Endothelial cell of umbilical vein (primary cell): ENCODE measurements around the gene LGALS3BP. TPM values are rescaled to one million over a fixed set of nuclear protein-coding genes. Genes with fewer than 3 reads are reported as not detected.

ENCODE experiments used
- BruUV-seq: library from RNA; stranded (reverse); fragments of 400-500 nt; replicated peaks from 2 replicates; lab custom pipeline; 2021; lab: Mats Ljungman, UMichigan
- CTCF ChIA-PET: fragments of 300-600, 350-600 bp; sonication (Branson Sonifier 250); formaldehyde crosslinking; loops from one replicate; lab custom pipeline; 2021; ENCODE audit warnings: antibody characterized with exemption, inconsistent platforms; lab: Charles Lee
- POLR2A ChIA-PET: fragments of 300-600, 350-600 bp; sonication (Branson Sonifier 250); formaldehyde crosslinking; loops from one replicate; lab custom pipeline; 2021; ENCODE audit warnings: antibody characterized with exemption, inconsistent platforms; lab: Charles Lee
- DNase-seq: peaks from one replicate; pipeline ENCODE4 v3.0.0-alpha.2; 2011; ENCODE audit warnings: low read depth, low spot score
- FAIRE-seq: peaks from 2 replicates; lab custom pipeline; 2011; peaks lifted over from hg19 to GRCh38; lab: Jason Lieb, UNC
- H2AFZ ChIP-seq: 2 replicates; pipeline ENCODE4 v1.6.0; 2012; ENCODE audit warnings: low read depth, low read length, control low read depth, inconsistent platforms
- H3K27ac ChIP-seq: 2 replicates; pipeline ENCODE4 v1.5.1; 2011; ENCODE audit warnings: low read depth, mild to moderate bottlenecking, control low read depth, low read length, moderate library complexity; ENCODE audit not compliant: insufficient read depth
- H3K27me3 ChIP-seq, 2 experiments: 2 replicates each; pipeline versions ENCODE4 v1.6.0 to v1.6.1; 2011; ENCODE audit warnings: low read length in 2 of 2, mixed read lengths in 1 of 2; ENCODE audit not compliant: control insufficient read depth in 2 of 2, insufficient read depth in 2 of 2
- H3K36me3 ChIP-seq, 2 experiments: 2 replicates in 1 of 2; 3 replicates in 1 of 2; pipeline ENCODE4 v1.5.1; 2011; ENCODE audit warnings: low read length in 2 of 2, mild to moderate bottlenecking in 1 of 2, moderate library complexity in 1 of 2; ENCODE audit not compliant: control insufficient read depth in 2 of 2, insufficient read depth in 2 of 2; ENCODE audit errors: extremely low read depth in 1 of 2
- H3K4me1 ChIP-seq: 3 replicates; pipeline ENCODE4 v1.5.1; 2011; ENCODE audit warnings: mild to moderate bottlenecking, low read length; ENCODE audit not compliant: control insufficient read depth, insufficient read depth; ENCODE audit errors: extremely low read depth
- H3K4me2 ChIP-seq: 2 replicates; pipeline ENCODE4 v1.6.1; 2011; ENCODE audit warnings: low read length, control low read depth, mixed read lengths; ENCODE audit not compliant: insufficient read depth
- H3K4me3 ChIP-seq, 3 experiments: fragments of 200-600 bp in 1 of 3; sonication (generic), shearing (Covaris generic) in 1 of 3; replicated peaks in 1 of 3; 2 replicates each; pipeline ENCODE4 v1.5.1; 2011 to 2016; ENCODE audit warnings: control low read depth in 3 of 3, low read length in 3 of 3, mild to moderate bottlenecking in 2 of 3, inconsistent platforms in 1 of 3, low read depth in 1 of 3, moderate library complexity in 1 of 3; ENCODE audit not compliant: insufficient read depth in 1 of 3
- H3K79me2 ChIP-seq: 2 replicates; pipeline ENCODE4 v1.6.0; 2012; ENCODE audit warnings: low read length, inconsistent platforms; ENCODE audit not compliant: control insufficient read depth, insufficient read depth
- H3K9ac ChIP-seq: replicated peaks from 2 replicates; pipeline ENCODE3; 2011; ENCODE audit warnings: low read length, control low read depth; ENCODE audit not compliant: insufficient read depth; ENCODE audit errors: extremely low read depth
- H3K9me1 ChIP-seq: replicated peaks from 3 replicates; pipeline ENCODE4 v1.6.0; 2011; ENCODE audit warnings: mild to moderate bottlenecking, low read length; ENCODE audit not compliant: control insufficient read depth, insufficient read depth; ENCODE audit errors: extremely low read depth
- H3K9me3 ChIP-seq: replicated peaks from 2 replicates; pipeline ENCODE4 v1.5.1; 2012; ENCODE audit warnings: low read length, inconsistent platforms; ENCODE audit not compliant: control insufficient read depth, insufficient read depth
- H4K20me1 ChIP-seq: replicated peaks from 2 replicates; pipeline ENCODE3; 2011; ENCODE audit warnings: mild to moderate bottlenecking, low read length; ENCODE audit not compliant: control insufficient read depth, insufficient read depth; ENCODE audit errors: extremely low read depth
- CTCF ChIP-seq, 2 donors: IDR thresholded peaks; 1 replicate in 1 of 2; 2 replicates in 1 of 2; pipeline ENCODE4 v1.5.1; 2011; ENCODE audit warnings: low read length in 2 of 2, mild to moderate bottlenecking in 2 of 2, moderate library complexity in 2 of 2, control low read depth in 1 of 2, inconsistent platforms in 1 of 2, low read depth in 1 of 2; ENCODE audit not compliant: insufficient read depth in 1 of 2; ENCODE audit errors: extremely low read depth in 1 of 2
- EZH2 ChIP-seq: IDR thresholded peaks from 2 replicates; pipeline ENCODE4 v1.6.1; 2012; ENCODE audit warnings: borderline replicate concordance, low read depth, mild to moderate bottlenecking, moderate library complexity, low read length, inconsistent platforms; ENCODE audit not compliant: severe bottlenecking
- FOS ChIP-seq: IDR thresholded peaks from 2 replicates; pipeline ENCODE4 v1.6.1; 2011; ENCODE audit warnings: mild to moderate bottlenecking, low read length, moderate library complexity, borderline replicate concordance; ENCODE audit not compliant: insufficient read depth
- GATA2 ChIP-seq: IDR thresholded peaks from 2 replicates; pipeline ENCODE4 v1.7.0; 2011; ENCODE audit warnings: low read depth, mild to moderate bottlenecking, moderate library complexity, mixed read lengths, low read length; ENCODE audit not compliant: insufficient read length, insufficient read depth
- JUN ChIP-seq: IDR thresholded peaks from 2 replicates; pipeline ENCODE4 v1.6.1; 2011; ENCODE audit warnings: borderline replicate concordance, low read depth; ENCODE audit not compliant: insufficient read length, insufficient read depth
- MYC ChIP-seq: IDR thresholded peaks from one replicate; pipeline ENCODE4 v1.6.1; 2011; ENCODE audit warnings: mild to moderate bottlenecking, low read depth, low read length
- POLR2A ChIP-seq: IDR thresholded peaks from 2 replicates; pipeline ENCODE4 v1.6.1; 2012; ENCODE audit warnings: low read depth, mild to moderate bottlenecking, control low read depth, low read length
- POLR2AphosphoS5 ChIP-seq: IDR thresholded peaks from 2 replicates; pipeline ENCODE4 v1.6.1; 2012; ENCODE audit warnings: low read depth, mild to moderate bottlenecking, control low read depth, low read length, moderate library complexity; ENCODE audit not compliant: insufficient read depth
- dilution Hi-C: fragments of 300-500 bp; cut with MboI; formaldehyde crosslinking; loops from one replicate; pipeline ENCODE4 v1.15.0; 2019; ENCODE audit warnings: low sequenced_read_pairs; ENCODE audit not compliant: extremely low pct_ligation_motif_present
- intact Hi-C: fragments of 100-400 bp; cut with micrococcal nuclease; formaldehyde crosslinking; loops from one replicate; pipeline ENCODE4 v1.10.0; 2022
- polyA plus RNA-seq, 4 experiments: library from polyadenylated mRNA; depleted of rRNA in 3 of 4; stranded (reverse) in 3 of 4; unstranded in 1 of 4; fragments of >200 nt; gene quantifications; 2 replicates each; pipeline versions ENCODE4 v1.2.1 to v1.2.3, GENCODE V29; 2011 to 2012; ENCODE audit warnings: missing spikeins in 1 of 4
- total RNA-seq: library from RNA; stranded (reverse); gene quantifications from 2 replicates; pipeline ENCODE4 v1.2.3, GENCODE V29; 2021
- TF ChIP-seq, protein P1 (sequence below): IDR thresholded peaks from 2 replicates; pipeline ENCODE4 v1.6.1; 2011; ENCODE audit not compliant: insufficient read depth, insufficient read length

The LGALS3BP gene
- total and polyA plus RNA-seq, 2 donors (not counting 3 experiments of a cell fraction or from before 2014, with no cell fraction given) = 0.77 to 1.3 TPM

DNA sequence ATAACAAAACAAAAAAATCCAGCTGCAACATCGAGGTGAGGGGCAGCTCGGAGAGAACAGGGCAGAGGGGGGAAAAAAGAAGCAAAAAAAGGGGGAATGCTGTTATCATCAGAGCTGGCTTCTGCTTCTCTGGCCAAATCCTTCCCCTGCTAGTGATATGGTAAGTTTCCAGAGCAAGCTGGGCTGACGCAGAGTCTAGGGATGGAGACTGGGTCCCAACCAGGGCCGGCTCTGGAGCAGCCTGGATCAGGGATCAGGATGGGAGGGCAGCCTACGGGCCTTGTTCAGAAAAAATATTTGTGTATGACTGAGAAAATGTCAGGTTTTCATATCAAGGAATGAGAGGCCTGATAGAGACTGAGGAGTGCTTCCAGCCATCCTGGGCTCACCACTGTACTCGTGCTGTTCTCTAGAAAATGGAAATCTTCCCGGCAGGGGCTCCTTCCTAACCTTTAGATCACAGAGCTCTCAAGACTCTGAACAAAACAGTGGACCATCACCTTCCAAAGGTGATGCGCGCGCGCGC is 43.5 kb upstream of the LGALS3BP start:
- DNase-seq (no peak), FAIRE-seq (no peak)
- Histone ChIP-seq H3K27me3 (peaks cover 0 to 10% of the 10 kb centered on the region in 2 experiments), H3K4me3 (no peak overlapping the region), H2AFZ (no peak overlapping the region), H3K9me1 (no peaks in the 10 kb centered on the region), H4K20me1 (no peaks in the 10 kb centered on the region), H3K4me1 (peaks cover 28% of the 10 kb centered on the region), H3K4me2 (no peak overlapping the region), H3K36me3 (no peaks in the 10 kb centered on the region), H3K27ac (no peak overlapping the region), H3K79me2 (no peaks in the 10 kb centered on the region), H3K9me3 (no peaks in the 10 kb centered on the region), H3K9ac (no peak overlapping the region)
- no TSS peak for BruUV-seq
- CTCF ChIA-PET = interaction anchor here (1.1 to 3.7 kb wide), 3 partner anchors 13 to 22 kb away, joined by 4 to 75 read pairs (median 15); no protein-coding TSS in a partner anchor
- TF ChIP-seq EZH2 = no peak
- TF ChIP-seq JUN = no peak
- no peak for TF ChIP-seq GATA2
- TF ChIP-seq POLR2A = no peak
- no peak for TF ChIP-seq MYC
- TF ChIP-seq POLR2AphosphoS5 = no peak
- no peak for TF ChIP-seq FOS
- TF ChIP-seq, protein P1, sequence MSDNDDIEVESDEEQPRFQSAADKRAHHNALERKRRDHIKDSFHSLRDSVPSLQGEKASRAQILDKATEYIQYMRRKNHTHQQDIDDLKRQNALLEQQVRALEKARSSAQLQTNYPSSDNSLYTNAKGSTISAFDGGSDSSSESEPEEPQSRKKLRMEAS = no peak
- TF ChIP-seq CTCF (IDR thresholded peaks at IDR 0.05; ENCODE audit: extremely low read depth in 1 of 2, insufficient read depth in 1 of 2, low read depth in 1 of 2, low read length in 2 of 2) = no peak
- dilution Hi-C loops = no loop called here
- intact Hi-C loops = no loop called here
- POLR2A ChIA-PET = interaction anchor here (0.6 kb wide), 1 partner anchor 10 kb away, joined by 5 read pairs; no protein-coding TSS in a partner anchor
